K562 (cell line): ENCODE results near the gene OR10G3.

Experiments
- ADNP ChIP-seq: fragments of 200-800 bp; sonication (Bioruptor generic); IDR thresholded peaks from 2 replicates; pipeline ENCODE4 v1.6.1; 2016; ENCODE audit warnings: missing genetic modification characterization, missing compliant biosample characterization
- HIVEP1 ChIP-seq: fragments of 250-450 bp; sonication (Bioruptor Pico); IDR thresholded peaks from 2 replicates; pipeline ENCODE4 v1.4.0; 2020; ENCODE audit warnings: mild to moderate bottlenecking
- MBD2 ChIP-seq: sonication (generic); IDR thresholded peaks from 2 replicates; pipeline ENCODE4 v1.6.1; 2016; ENCODE audit warnings: low read depth, borderline replicate concordance
- TF ChIP-seq, protein P1 (sequence below), 3 experiments: IDR thresholded peaks in 2 of 3; conservative IDR thresholded peaks in 1 of 3; 2 replicates each; pipeline ENCODE4 v1.5.1; 2011 to 2012; ENCODE audit warnings: low read length in 3 of 3, mild to moderate bottlenecking in 3 of 3, control low read depth in 2 of 3, improper control_type of control experiment in 1 of 3, inconsistent platforms in 1 of 3, low read depth in 1 of 3, mixed read lengths in 1 of 3, moderate library complexity in 1 of 3; ENCODE audit not compliant: insufficient read depth in 2 of 3

DNA sequence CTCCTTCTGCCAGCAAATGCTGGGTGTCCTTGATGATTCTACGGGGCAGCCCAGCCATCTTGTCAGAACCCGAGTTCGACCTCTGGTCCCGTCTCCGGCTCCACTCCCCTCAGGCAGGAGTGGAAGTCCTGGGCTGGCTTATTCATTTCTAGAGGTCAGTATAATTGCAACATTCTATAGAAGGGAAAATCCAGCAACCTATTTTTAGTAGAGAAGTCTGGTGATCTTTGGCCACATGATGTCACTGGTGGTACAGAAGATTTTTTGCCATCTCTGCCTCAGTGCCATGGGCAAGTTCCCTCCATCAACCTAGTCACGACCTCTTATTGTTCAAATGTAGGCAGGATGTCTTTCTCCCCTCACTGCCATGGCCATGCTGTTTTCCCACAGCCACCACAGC, 32.4 kb upstream of the OR10G3 start:
- TF ChIP-seq ADNP (no peak), MBD2 (no peak), HIVEP1 (no peak)
- TF ChIP-seq, protein P1, sequence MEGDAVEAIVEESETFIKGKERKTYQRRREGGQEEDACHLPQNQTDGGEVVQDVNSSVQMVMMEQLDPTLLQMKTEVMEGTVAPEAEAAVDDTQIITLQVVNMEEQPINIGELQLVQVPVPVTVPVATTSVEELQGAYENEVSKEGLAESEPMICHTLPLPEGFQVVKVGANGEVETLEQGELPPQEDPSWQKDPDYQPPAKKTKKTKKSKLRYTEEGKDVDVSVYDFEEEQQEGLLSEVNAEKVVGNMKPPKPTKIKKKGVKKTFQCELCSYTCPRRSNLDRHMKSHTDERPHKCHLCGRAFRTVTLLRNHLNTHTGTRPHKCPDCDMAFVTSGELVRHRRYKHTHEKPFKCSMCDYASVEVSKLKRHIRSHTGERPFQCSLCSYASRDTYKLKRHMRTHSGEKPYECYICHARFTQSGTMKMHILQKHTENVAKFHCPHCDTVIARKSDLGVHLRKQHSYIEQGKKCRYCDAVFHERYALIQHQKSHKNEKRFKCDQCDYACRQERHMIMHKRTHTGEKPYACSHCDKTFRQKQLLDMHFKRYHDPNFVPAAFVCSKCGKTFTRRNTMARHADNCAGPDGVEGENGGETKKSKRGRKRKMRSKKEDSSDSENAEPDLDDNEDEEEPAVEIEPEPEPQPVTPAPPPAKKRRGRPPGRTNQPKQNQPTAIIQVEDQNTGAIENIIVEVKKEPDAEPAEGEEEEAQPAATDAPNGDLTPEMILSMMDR (IDR thresholded peaks at IDR 0.05 in 2 of 3, conservative IDR thresholded peaks at IDR 0.05 in 1 of 3; ENCODE audit: insufficient read depth in 2 of 3, low read depth in 1 of 3, low read length in 3 of 3), result no peak
